IMR-90 (cell line): ENCODE data around the gene SSH2. TPM values are rescaled to one million over a fixed set of nuclear protein-coding genes. Genes with fewer than 3 reads are reported as not detected.

Experiments used
- BHLHE40 ChIP-seq: fragments of 150-350 bp; IDR thresholded peaks from 2 replicates; pipeline ENCODE4 v1.6.1; 2016; ENCODE audit warnings: mild to moderate bottlenecking, low read depth, low read length
- RAD21 ChIP-seq: IDR thresholded peaks from 2 replicates; pipeline ENCODE4 v1.6.1; 2012; ENCODE audit warnings: low read length, improper control_type of control experiment
- polyA plus RNA-seq, 3 experiments: library from polyadenylated mRNA; depleted of rRNA; stranded (reverse); fragments of >200 nt; gene quantifications; 2 replicates each; pipeline ENCODE4 v1.2.3, GENCODE V29; 2012; ENCODE audit warnings: low replicate concordance in 1 of 3
- total RNA-seq: library from RNA; depleted of rRNA; stranded (reverse); fragments of >200 nt; gene quantifications from 2 replicates; pipeline ENCODE4 v1.2.3, GENCODE V29; 2012
- TF ChIP-seq, protein P1 (sequence below): conservative IDR thresholded peaks from 2 replicates; pipeline ENCODE4 v1.5.1; 2012; ENCODE audit warnings: mild to moderate bottlenecking, low read depth, low read length, improper control_type of control experiment

Gene SSH2
- total and polyA plus RNA-seq, 2 of the 4 experiments (the other 2 are of a cell fraction), result 9.3 TPM

DNA sequence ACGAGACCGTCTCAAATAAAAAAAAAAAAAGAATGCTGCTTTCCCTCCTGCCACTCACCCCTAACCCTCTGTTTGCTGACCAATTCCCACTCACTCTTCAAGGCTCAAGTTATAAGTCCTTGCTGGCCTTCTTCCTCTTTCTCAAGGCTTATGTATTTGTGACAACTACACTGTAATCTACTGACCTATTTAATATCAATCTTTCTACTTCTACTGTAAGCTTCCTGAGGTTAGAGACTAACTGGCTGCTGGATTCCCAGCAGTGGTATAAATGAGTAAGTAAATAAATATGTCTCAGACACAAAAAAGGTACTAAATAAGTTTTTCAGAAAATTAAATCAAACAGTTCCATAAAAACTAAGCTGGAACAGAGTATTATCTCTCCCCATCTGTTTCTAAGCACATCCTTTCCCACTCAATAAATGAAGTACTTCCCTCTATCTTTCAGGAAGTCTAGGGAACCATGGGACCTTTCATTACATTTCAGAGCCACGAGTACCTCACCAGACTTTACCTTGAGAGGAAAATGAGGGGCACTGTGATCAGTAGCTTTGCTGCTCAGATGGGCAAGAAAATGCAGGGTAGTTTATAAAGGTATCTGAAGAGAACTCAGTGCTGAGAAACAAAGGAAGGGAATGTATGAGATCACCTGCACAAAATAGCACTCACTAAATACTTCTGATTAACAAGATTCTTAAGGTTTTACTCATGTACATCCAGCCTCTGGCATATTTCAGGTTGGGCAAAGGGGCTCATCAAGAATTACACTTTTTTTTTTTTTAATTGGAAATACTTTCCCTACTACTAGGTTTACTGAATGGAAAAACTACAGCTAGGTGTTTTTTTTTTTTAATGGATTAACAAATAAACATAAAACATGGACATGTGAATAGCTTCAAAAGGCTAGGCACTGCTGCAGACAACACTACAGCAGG is 10.8 kb downstream of the SSH2 start (continued):
- TF ChIP-seq, protein P1, sequence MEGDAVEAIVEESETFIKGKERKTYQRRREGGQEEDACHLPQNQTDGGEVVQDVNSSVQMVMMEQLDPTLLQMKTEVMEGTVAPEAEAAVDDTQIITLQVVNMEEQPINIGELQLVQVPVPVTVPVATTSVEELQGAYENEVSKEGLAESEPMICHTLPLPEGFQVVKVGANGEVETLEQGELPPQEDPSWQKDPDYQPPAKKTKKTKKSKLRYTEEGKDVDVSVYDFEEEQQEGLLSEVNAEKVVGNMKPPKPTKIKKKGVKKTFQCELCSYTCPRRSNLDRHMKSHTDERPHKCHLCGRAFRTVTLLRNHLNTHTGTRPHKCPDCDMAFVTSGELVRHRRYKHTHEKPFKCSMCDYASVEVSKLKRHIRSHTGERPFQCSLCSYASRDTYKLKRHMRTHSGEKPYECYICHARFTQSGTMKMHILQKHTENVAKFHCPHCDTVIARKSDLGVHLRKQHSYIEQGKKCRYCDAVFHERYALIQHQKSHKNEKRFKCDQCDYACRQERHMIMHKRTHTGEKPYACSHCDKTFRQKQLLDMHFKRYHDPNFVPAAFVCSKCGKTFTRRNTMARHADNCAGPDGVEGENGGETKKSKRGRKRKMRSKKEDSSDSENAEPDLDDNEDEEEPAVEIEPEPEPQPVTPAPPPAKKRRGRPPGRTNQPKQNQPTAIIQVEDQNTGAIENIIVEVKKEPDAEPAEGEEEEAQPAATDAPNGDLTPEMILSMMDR, result no peak
- TF ChIP-seq RAD21 (no peak), BHLHE40 (no peak)
